OCI-LY7 (cell line): ENCODE data around the gene ARHGEF3. TPM values are rescaled to one million over a fixed set of nuclear protein-coding genes. Genes with fewer than 3 reads are reported as not detected.

Experiments used
- BruUV-seq: library from RNA; stranded (reverse); fragments of 400-500 nt; replicated peaks from 2 replicates; lab custom pipeline; 2021; lab: Mats Ljungman, UMichigan
- CTCF ChIA-PET: fragments of 300-600 bp; sonication (Branson Sonifier 250); formaldehyde crosslinking; loops from one replicate; lab custom pipeline; 2022; ENCODE audit warnings: antibody characterized with exemption; ENCODE audit not compliant: unreplicated experiment; lab: Charles Lee
- POLR2A ChIA-PET: fragments of 300-600 bp; sonication (Branson Sonifier 250); formaldehyde crosslinking; loops from one replicate; lab custom pipeline; 2022; ENCODE audit warnings: antibody characterized with exemption; lab: Charles Lee
- DNase-seq: peaks from one replicate; pipeline ENCODE4 v3.0.0-alpha.2; 2015; ENCODE audit warnings: low spot score
- H2AFZ ChIP-seq: fragments of 200-600 bp; sonication (generic), shearing (Covaris generic); 2 replicates; pipeline ENCODE4 v1.6.1; 2014; ENCODE audit warnings: mild to moderate bottlenecking, antibody characterized with exemption, low read length, moderate library complexity
- H3K27ac ChIP-seq: fragments of 200-600 bp; sonication (generic); 2 replicates; pipeline ENCODE4 v1.5.1; 2014; ENCODE audit warnings: mixed run types, low read depth, mild to moderate bottlenecking, moderate library complexity, low read length, inconsistent platforms; ENCODE audit not compliant: poor library complexity, severe bottlenecking
- H3K36me3 ChIP-seq: fragments of 200-600 bp; sonication (generic); 2 replicates; pipeline ENCODE4 v1.6.1; 2014; ENCODE audit warnings: mild to moderate bottlenecking, antibody characterized with exemption, low read length, moderate library complexity, mixed read lengths; ENCODE audit not compliant: insufficient read depth
- H3K4me1 ChIP-seq: fragments of 200-600 bp; sonication (generic); 2 replicates; pipeline ENCODE4 v1.5.1; 2014; ENCODE audit warnings: mild to moderate bottlenecking, low read length; ENCODE audit not compliant: insufficient read depth, poor library complexity, severe bottlenecking
- H3K4me2 ChIP-seq: fragments of 200-600 bp; sonication (generic); 2 replicates; pipeline ENCODE4 v1.6.1; 2014; ENCODE audit warnings: mild to moderate bottlenecking, low read length
- H3K4me3 ChIP-seq: fragments of 200-600 bp; sonication (generic); 2 replicates; pipeline ENCODE4 v1.5.1; 2014; ENCODE audit warnings: mild to moderate bottlenecking, low read depth, low read length; ENCODE audit not compliant: poor library complexity, severe bottlenecking
- H3K79me2 ChIP-seq: fragments of 200-600 bp; sonication (generic); 2 replicates; pipeline ENCODE4 v1.6.1; 2016; ENCODE audit warnings: low read depth, mild to moderate bottlenecking, low read length, moderate library complexity, mixed read lengths; ENCODE audit not compliant: insufficient read depth
- H3K9me2 ChIP-seq: fragments of 200-600 bp; sonication (generic); 2 replicates; pipeline ENCODE4 v1.6.1; 2016; ENCODE audit warnings: mild to moderate bottlenecking, low read length, mixed read lengths; ENCODE audit not compliant: insufficient read depth
- H3K9me3 ChIP-seq: fragments of 200-600 bp; sonication (generic); 2 replicates; pipeline ENCODE4 v1.6.1; 2014; ENCODE audit warnings: mild to moderate bottlenecking, mixed run types, low read length, mixed read lengths
- H4K20me1 ChIP-seq: fragments of 200-600 bp; sonication (generic); 2 replicates; pipeline ENCODE4 v1.6.1; 2014; ENCODE audit warnings: mild to moderate bottlenecking, antibody characterized with exemption, low read length, moderate library complexity, mixed read lengths; ENCODE audit not compliant: insufficient read depth
- EZH2phosphoT487 ChIP-seq: fragments of 200-600 bp; sonication (generic); IDR thresholded peaks from 2 replicates; pipeline ENCODE4 v1.6.1; 2018; ENCODE audit warnings: low read depth, borderline replicate concordance, mild to moderate bottlenecking, mixed run types, antibody characterized with exemption, low read length, moderate library complexity, mixed read lengths
- intact Hi-C: fragments of 100-400 bp; cut with micrococcal nuclease; formaldehyde crosslinking; loops from one replicate; pipeline ENCODE4 v1.10.0; 2022; ENCODE audit not compliant: unreplicated experiment
- total RNA-seq, 2 experiments: library from RNA; depleted of rRNA in 1 of 2; stranded (reverse); fragments of >200 nt in 1 of 2; shearing (Covaris generic) in 1 of 2; gene quantifications; 2 replicates each; pipeline ENCODE4 v1.2.3, GENCODE V29; 2014 to 2022
- TF ChIP-seq, protein P1 (sequence below): fragments of 200-600 bp; sonication (generic); conservative IDR thresholded peaks from 2 replicates; pipeline ENCODE4 v1.5.1; 2014; ENCODE audit warnings: mild to moderate bottlenecking, antibody characterized with exemption, low read length, moderate library complexity, mixed read lengths

The ARHGEF3 gene
- total RNA-seq, 2 experiments from 2014 or later, result 14.1 to 26.9 TPM

DNA sequence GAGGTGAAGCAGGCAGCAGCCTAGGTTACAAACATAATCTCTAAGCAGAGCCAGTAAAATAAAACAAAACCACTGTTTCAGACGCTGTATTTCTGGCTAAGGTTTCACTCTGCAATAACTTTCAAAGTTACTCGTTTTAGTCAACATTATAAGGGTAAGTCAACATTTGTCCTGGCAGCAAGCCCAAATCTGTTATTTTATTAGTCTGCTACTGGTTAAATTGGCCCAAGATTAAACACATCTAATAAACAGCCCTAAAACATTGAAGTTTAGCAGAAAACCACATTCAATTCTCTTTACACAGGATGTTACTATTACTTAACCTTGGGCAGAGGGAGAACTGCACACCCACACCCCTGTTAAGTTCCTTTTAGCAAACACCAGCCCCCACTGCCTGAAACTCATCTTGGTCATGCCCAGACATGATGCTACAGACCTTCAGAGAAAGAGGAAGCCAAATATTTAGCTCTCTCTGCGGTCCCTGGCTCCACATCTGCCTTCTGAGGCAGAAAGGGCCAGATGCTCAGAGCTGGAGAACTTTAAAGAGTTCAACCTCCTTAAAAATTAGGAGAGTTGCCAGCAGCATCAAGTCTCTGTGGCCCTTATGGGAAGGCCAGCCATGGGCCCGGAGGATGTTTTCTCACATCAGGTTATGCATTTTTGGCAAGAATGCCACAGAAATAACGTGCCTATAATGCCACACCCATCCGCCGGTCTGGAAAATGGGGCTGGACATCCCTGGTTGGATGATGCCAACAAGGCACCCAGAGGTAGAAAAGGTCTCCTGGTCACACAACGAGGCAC is 17.9 kb downstream of the ARHGEF3 start:
- H4K20me1 ChIP-seq, result no peaks in the 10 kb centered on the region
- H3K79me2 ChIP-seq, result no peaks in the 10 kb centered on the region
- TF ChIP-seq EZH2phosphoT487, result no peak
- TF ChIP-seq, protein P1, sequence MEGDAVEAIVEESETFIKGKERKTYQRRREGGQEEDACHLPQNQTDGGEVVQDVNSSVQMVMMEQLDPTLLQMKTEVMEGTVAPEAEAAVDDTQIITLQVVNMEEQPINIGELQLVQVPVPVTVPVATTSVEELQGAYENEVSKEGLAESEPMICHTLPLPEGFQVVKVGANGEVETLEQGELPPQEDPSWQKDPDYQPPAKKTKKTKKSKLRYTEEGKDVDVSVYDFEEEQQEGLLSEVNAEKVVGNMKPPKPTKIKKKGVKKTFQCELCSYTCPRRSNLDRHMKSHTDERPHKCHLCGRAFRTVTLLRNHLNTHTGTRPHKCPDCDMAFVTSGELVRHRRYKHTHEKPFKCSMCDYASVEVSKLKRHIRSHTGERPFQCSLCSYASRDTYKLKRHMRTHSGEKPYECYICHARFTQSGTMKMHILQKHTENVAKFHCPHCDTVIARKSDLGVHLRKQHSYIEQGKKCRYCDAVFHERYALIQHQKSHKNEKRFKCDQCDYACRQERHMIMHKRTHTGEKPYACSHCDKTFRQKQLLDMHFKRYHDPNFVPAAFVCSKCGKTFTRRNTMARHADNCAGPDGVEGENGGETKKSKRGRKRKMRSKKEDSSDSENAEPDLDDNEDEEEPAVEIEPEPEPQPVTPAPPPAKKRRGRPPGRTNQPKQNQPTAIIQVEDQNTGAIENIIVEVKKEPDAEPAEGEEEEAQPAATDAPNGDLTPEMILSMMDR, result no peak
- H2AFZ ChIP-seq, result no peak overlapping the region; the same call in 1 of the 2 replicates
- H3K27ac ChIP-seq, result peak overlapping the region; percentile 52
- no peaks in the 10 kb centered on the region for H3K9me2 ChIP-seq
- POLR2A ChIA-PET, result interaction anchor here (0.6 to 3.0 kb wide), 7 partner anchors 10 to 178 kb away, joined by 3 to 18 read pairs (median 4); no protein-coding TSS in a partner anchor
- peak overlapping the region; percentile 62 for H3K4me2 ChIP-seq
- intact Hi-C loops, result loop anchor here (2.0 to 5.0 kb wide), 4 partner anchors 15 to 133 kb away; no protein-coding TSS in a partner anchor
- BruUV-seq, result no TSS peak
- CTCF ChIA-PET, result interaction anchor here (0.6 to 0.8 kb wide), 2 partner anchors 16 to 34 kb away, joined by 3 to 4 read pairs; no protein-coding TSS in a partner anchor
- peak overlapping the region; percentile 30 for H3K4me3 ChIP-seq
- H3K9me3 ChIP-seq, result no peaks in the 10 kb centered on the region
- peak; percentile 89 for DNase-seq
- peaks cover 60% of the 10 kb centered on the region for H3K4me1 ChIP-seq
- no peaks in the 10 kb centered on the region for H3K36me3 ChIP-seq

DNA sequence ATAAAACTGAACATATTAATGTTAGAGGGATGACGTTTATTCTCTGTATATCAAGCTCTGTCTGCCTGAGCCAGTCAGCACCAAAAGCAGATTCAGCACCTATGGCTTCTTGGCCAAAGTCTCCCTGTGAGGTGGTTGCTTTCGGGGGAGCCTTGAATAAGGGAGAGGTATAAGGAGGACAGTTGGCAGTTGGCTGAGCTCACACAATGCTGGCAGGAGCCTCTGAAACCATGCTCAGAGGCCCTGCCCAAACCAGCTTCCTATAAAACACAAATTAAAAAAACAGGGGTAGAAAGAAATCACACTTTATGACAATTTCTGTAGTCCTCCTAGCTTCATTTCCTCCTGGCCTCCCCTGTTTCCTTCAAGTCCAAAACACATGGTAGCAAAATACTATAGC is 18.8 kb downstream of the ARHGEF3 start:
- ChIA-PET CTCF (interaction anchor here (0.9 to 1.1 kb wide), 3 partner anchors 18 to 142 kb away, joined by 3 to 4 read pairs (median 3); partner anchors contain the start of gene ARHGEF3), POLR2A (interaction anchor here (0.7 to 2.6 kb wide), 9 partner anchors 8 to 239 kb away, joined by 3 to 18 read pairs (median 5); no protein-coding TSS in a partner anchor)
- Histone ChIP-seq H3K4me3 (no peak overlapping the region), H3K4me1 (peaks cover 59% of the 10 kb centered on the region), H3K27ac (peak overlapping the region; percentile 52), H3K9me2 (no peaks in the 10 kb centered on the region), H3K4me2 (peak overlapping the region; percentile 62), H2AFZ (no peak overlapping the region), H3K79me2 (no peaks in the 10 kb centered on the region), H4K20me1 (no peaks in the 10 kb centered on the region), H3K9me3 (no peaks in the 10 kb centered on the region), H3K36me3 (no peaks in the 10 kb centered on the region)
- intact Hi-C loops, result loop anchor here (5.0 kb wide), 2 partner anchors 81 to 134 kb away; no protein-coding TSS in a partner anchor
- BruUV-seq, result no TSS peak
- DNase-seq, result no peak
- TF ChIP-seq, protein P1, result no peak
- no peak for TF ChIP-seq EZH2phosphoT487
